ENCODE results near the gene HAS3.

Gene HAS3

GRCh38 chr16:69157196-69157595, 51.7 kb downstream of the HAS3 start:
- no peak for DNase-seq

- no peak for DNase-seq
Measured at GRCh38 chr16:69160192-69160591, 54.7 kb downstream of the HAS3 start.

- no peak for DNase-seq
Measured at GRCh38 chr16:69165584-69165983, 60.1 kb downstream of the HAS3 start.

GRCh38 chr16:69166221-69166833, 60.9 kb downstream of the HAS3 start:
- peak; percentile 50 for DNase-seq

- DNase-seq = no peak
Measured at GRCh38 chr16:69166946-69167930, 61.8 kb downstream of the HAS3 start.
